Keratinocyte (primary cell): ENCODE data around the gene GRIK2. TPM values are rescaled to one million over a fixed set of nuclear protein-coding genes. Genes with fewer than 3 reads are reported as not detected.

ENCODE experiments used
- DNase-seq: peaks from one replicate; pipeline ENCODE4 v3.0.0-alpha.2; 2011; ENCODE audit warnings: low read depth, missing footprints, low spot score
- FAIRE-seq: peaks from 2 replicates; lab custom pipeline; 2011; peaks lifted over from hg19 to GRCh38; lab: Jason Lieb, UNC
- H2AFZ ChIP-seq: 2 replicates; pipeline ENCODE4 v1.6.0; 2012; ENCODE audit warnings: low read length, control low read depth, inconsistent platforms; ENCODE audit not compliant: control insufficient read depth
- H3K27ac ChIP-seq: 2 replicates; pipeline ENCODE4 v1.5.1; 2011; ENCODE audit warnings: low read length; ENCODE audit not compliant: control insufficient read depth, insufficient read depth
- H3K27me3 ChIP-seq: 3 replicates; pipeline ENCODE4 v1.6.0; 2011; ENCODE audit warnings: low read length; ENCODE audit not compliant: control insufficient read depth, insufficient read depth; ENCODE audit errors: extremely low read depth
- H3K36me3 ChIP-seq, 2 experiments: 2 replicates in 1 of 2; 3 replicates in 1 of 2; pipeline ENCODE4 v1.5.1; 2011; ENCODE audit warnings: low read length in 2 of 2, mild to moderate bottlenecking in 1 of 2; ENCODE audit not compliant: control insufficient read depth in 2 of 2, insufficient read depth in 2 of 2; ENCODE audit errors: extremely low read depth in 1 of 2
- H3K4me1 ChIP-seq: 3 replicates; pipeline ENCODE4 v1.5.1; 2011; ENCODE audit warnings: low read length; ENCODE audit not compliant: control insufficient read depth, insufficient read depth; ENCODE audit errors: extremely low read depth
- H3K4me2 ChIP-seq: 3 replicates; pipeline ENCODE4 v1.6.0; 2011; ENCODE audit warnings: low read depth, low read length; ENCODE audit not compliant: control insufficient read depth, insufficient read depth; ENCODE audit errors: extremely low read depth
- H3K4me3 ChIP-seq, 3 experiments: fragments of 200-600 bp in 1 of 3; sonication (generic) in 1 of 3; 2 replicates in 2 of 3; 3 replicates in 1 of 3; pipeline ENCODE4 v1.5.1; 2011 to 2016; ENCODE audit warnings: low read length in 3 of 3, mild to moderate bottlenecking in 3 of 3, control low read depth in 2 of 3, inconsistent platforms in 1 of 3, low read depth in 1 of 3, mixed read lengths in 1 of 3, mixed run types in 1 of 3, moderate library complexity in 1 of 3; ENCODE audit not compliant: control insufficient read depth in 2 of 3, insufficient read depth in 2 of 3; ENCODE audit errors: extremely low read depth in 1 of 3
- H3K79me2 ChIP-seq: 2 replicates; pipeline ENCODE4 v1.6.0; 2012; ENCODE audit warnings: low read length; ENCODE audit not compliant: control insufficient read depth, insufficient read depth
- H3K9ac ChIP-seq: 3 replicates; pipeline ENCODE4 v1.6.0; 2011; ENCODE audit warnings: low read length; ENCODE audit not compliant: control insufficient read depth, insufficient read depth; ENCODE audit errors: extremely low read depth
- H3K9me1 ChIP-seq: 3 replicates; pipeline ENCODE4 v1.6.0; 2011; ENCODE audit warnings: low read length; ENCODE audit not compliant: control insufficient read depth, insufficient read depth; ENCODE audit errors: extremely low read depth
- H3K9me3 ChIP-seq: 2 replicates; pipeline ENCODE4 v1.5.1; 2012; ENCODE audit warnings: low read depth, low read length; ENCODE audit not compliant: control insufficient read depth
- H4K20me1 ChIP-seq: 3 replicates; pipeline ENCODE4 v1.6.0; 2011; ENCODE audit warnings: low read length; ENCODE audit not compliant: control insufficient read depth, insufficient read depth; ENCODE audit errors: extremely low read depth
- EZH2 ChIP-seq: IDR thresholded peaks from one replicate; pipeline ENCODE4 v1.6.1; 2012; ENCODE audit warnings: inconsistent platforms, mild to moderate bottlenecking, low read length, moderate library complexity
- dilution Hi-C: fragments of 300-500 bp; cut with MboI; formaldehyde crosslinking; loops from one replicate; pipeline ENCODE4 v1.7.0; 2020; ENCODE audit warnings: low sequenced_read_pairs; ENCODE audit not compliant: extremely low pct_ligation_motif_present
- polyA plus RNA-seq, 5 experiments: library from polyadenylated mRNA; depleted of rRNA in 3 of 5; stranded (reverse) in 3 of 5; stranded (forward) in 1 of 5; unstranded in 1 of 5; fragments of >200 nt; gene quantifications; 1 replicate in 1 of 5; 2 replicates in 3 of 5; 3 replicates in 1 of 5; pipeline versions ENCODE4 v1.2.1 to v1.2.3, GENCODE V29; 2011 to 2012; ENCODE audit warnings: missing spikeins in 2 of 5, low read depth in 1 of 5, low replicate concordance in 1 of 5
- TF ChIP-seq, protein P1 (sequence below), 3 experiments: IDR thresholded peaks in 1 of 3; conservative IDR thresholded peaks in 1 of 3; optimal IDR thresholded peaks in 1 of 3; 2 replicates in 2 of 3; 3 replicates in 1 of 3; pipeline versions ENCODE3 to v1.5.1; 2011; ENCODE audit warnings: low read length in 3 of 3, mild to moderate bottlenecking in 3 of 3, moderate library complexity in 2 of 3, control low read depth in 1 of 3, inconsistent platforms in 1 of 3; ENCODE audit not compliant: insufficient read depth in 2 of 3; ENCODE audit errors: extremely low read depth in 1 of 3

GRIK2 gene
- polyA plus RNA-seq, 1 donor (not counting 4 experiments of a cell fraction or from before 2014, with no cell fraction given): 0.01 TPM

DNA sequence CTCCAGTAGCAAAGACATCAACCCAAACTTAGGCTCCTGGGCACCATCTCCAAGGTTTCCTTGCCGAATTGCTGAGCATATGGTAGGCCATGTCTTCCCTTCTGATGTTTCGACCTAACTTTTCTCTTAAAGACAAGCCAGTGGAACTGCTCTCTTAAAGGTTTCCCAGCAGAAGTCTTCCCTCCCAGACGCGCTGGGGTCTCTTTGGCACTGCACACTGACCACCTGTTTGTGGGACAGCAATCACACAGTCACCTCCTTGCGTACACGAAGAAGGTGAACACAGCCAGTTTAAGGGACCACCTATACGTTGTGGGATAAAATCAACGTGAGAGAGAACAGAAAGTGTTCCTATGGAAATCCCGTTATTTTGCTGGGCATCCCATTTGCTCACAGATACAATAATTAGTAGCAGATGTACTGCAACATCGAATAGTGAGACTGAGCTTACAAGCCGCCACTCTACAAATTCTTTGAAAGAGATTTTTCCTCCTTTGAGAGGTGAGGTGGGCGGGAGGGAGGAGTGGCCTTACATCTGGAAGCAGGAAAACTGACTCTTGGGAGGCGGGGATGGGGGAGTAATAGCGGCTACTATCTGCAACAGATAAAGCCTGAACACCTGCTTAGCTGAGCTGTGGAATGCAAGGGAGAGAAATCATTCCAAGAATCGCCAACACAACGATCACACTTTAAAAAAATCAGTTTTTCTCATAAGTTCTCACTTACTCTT is 9.9 kb downstream of the GRIK2 start:
- Histone ChIP-seq H3K9ac (no peak overlapping the region), H3K27ac (no peak overlapping the region), H3K4me3 (no peak overlapping the region), H4K20me1 (no peaks in the 10 kb centered on the region), H2AFZ (no peak overlapping the region), H3K79me2 (no peaks in the 10 kb centered on the region), H3K27me3 (peaks cover 36% of the 10 kb centered on the region), H3K36me3 (no peaks in the 10 kb centered on the region), H3K4me1 (no peaks in the 10 kb centered on the region), H3K9me1 (no peaks in the 10 kb centered on the region), H3K4me2 (no peak overlapping the region), H3K9me3 (no peaks in the 10 kb centered on the region)
- FAIRE-seq: no peak
- TF ChIP-seq, protein P1, sequence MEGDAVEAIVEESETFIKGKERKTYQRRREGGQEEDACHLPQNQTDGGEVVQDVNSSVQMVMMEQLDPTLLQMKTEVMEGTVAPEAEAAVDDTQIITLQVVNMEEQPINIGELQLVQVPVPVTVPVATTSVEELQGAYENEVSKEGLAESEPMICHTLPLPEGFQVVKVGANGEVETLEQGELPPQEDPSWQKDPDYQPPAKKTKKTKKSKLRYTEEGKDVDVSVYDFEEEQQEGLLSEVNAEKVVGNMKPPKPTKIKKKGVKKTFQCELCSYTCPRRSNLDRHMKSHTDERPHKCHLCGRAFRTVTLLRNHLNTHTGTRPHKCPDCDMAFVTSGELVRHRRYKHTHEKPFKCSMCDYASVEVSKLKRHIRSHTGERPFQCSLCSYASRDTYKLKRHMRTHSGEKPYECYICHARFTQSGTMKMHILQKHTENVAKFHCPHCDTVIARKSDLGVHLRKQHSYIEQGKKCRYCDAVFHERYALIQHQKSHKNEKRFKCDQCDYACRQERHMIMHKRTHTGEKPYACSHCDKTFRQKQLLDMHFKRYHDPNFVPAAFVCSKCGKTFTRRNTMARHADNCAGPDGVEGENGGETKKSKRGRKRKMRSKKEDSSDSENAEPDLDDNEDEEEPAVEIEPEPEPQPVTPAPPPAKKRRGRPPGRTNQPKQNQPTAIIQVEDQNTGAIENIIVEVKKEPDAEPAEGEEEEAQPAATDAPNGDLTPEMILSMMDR (optimal IDR thresholded peaks at IDR 0.05 in 1 of 3, IDR thresholded peaks at IDR 0.05 in 1 of 3, conservative IDR thresholded peaks at IDR 0.05 in 1 of 3; ENCODE audit: extremely low read depth in 1 of 3, insufficient read depth in 2 of 3, low read length in 3 of 3): no peak
- TF ChIP-seq EZH2: no peak
- no peak for DNase-seq
- dilution Hi-C loops: no loop called here

DNA sequence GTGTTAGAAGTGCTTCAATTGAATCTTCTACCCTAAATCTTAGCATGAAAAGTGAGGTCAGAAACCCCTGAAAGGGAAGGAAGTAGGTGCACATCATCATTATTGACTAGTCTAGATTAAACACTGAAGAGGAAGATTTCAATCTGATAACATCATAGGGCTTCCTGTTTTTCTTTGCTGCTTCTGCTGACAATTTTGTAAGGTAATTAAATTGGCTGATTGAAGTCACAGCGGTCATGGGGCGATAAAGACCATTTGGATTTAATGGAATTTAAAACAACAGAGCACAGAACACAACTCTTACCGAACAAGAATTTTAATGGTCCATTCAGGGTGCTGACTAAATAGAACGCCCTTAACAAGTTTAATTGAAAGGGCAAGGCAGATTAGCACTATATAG is 11.3 kb downstream of the GRIK2 start:
- no peak overlapping the region for H3K27ac ChIP-seq
- DNase-seq (no peak), FAIRE-seq (no peak)
- no peaks in the 10 kb centered on the region for H3K9me1 ChIP-seq
- H3K79me2 ChIP-seq: no peaks in the 10 kb centered on the region
- no peak overlapping the region for H3K9ac ChIP-seq
- H4K20me1 ChIP-seq: no peaks in the 10 kb centered on the region
- H3K9me3 ChIP-seq: no peaks in the 10 kb centered on the region
- H3K4me3 ChIP-seq: no peak overlapping the region
- dilution Hi-C loops: no loop called here
- TF ChIP-seq EZH2: no peak
- TF ChIP-seq, protein P1 (optimal IDR thresholded peaks at IDR 0.05 in 1 of 3, IDR thresholded peaks at IDR 0.05 in 1 of 3, conservative IDR thresholded peaks at IDR 0.05 in 1 of 3; ENCODE audit: extremely low read depth in 1 of 3, insufficient read depth in 2 of 3, low read length in 3 of 3): no peak
- H3K4me1 ChIP-seq: no peaks in the 10 kb centered on the region
- H3K4me2 ChIP-seq: no peak overlapping the region
- no peaks in the 10 kb centered on the region for H3K36me3 ChIP-seq
- H2AFZ ChIP-seq: no peak overlapping the region
- peaks cover 32% of the 10 kb centered on the region for H3K27me3 ChIP-seq
